SK-N-SH (cell line): ENCODE data around the gene SOX18.

ENCODE experiments used
- CTCF ChIP-seq: fragments of 200-600 bp; sonication (generic); IDR thresholded peaks from 2 replicates; pipeline ENCODE4 v1.6.1; 2017; ENCODE audit warnings: antibody characterized with exemption, mild to moderate bottlenecking, moderate library complexity
- EP300 ChIP-seq, 2 experiments: IDR thresholded peaks; 2 replicates each; pipeline versions ENCODE4 v1.4.0 to v1.6.1; 2012; ENCODE audit warnings: borderline replicate concordance in 1 of 2, low read depth in 1 of 2, low read length in 1 of 2
- RAD21 ChIP-seq: IDR thresholded peaks from 2 replicates; pipeline ENCODE4 v1.6.1; 2012; ENCODE audit warnings: mild to moderate bottlenecking, low read length
- USF2 ChIP-seq: fragments of 150-350 bp; IDR thresholded peaks from 2 replicates; pipeline ENCODE4 v1.6.1; 2017; ENCODE audit warnings: antibody characterized with exemption, low read length, low read depth, borderline replicate concordance

- TF ChIP-seq CTCF (no peak), USF2 (no peak), RAD21 (no peak), EP300 (IDR thresholded peaks at IDR 0.05; ENCODE audit: borderline replicate concordance in 1 of 2, low read depth in 1 of 2, low read length in 1 of 2) (no peak)
These were observed 38.1 kb downstream of the SOX18 start for GRCh38 chr20:64011366-64011779.
